Endothelial cell of umbilical vein (primary cell): ENCODE measurements around the gene GTF2IRD1. TPM values are rescaled to one million over a fixed set of nuclear protein-coding genes. Genes with fewer than 3 reads are reported as not detected.

ENCODE experiments used
- BruUV-seq: library from RNA; stranded (reverse); fragments of 400-500 nt; replicated peaks from 2 replicates; lab custom pipeline; 2021; lab: Mats Ljungman, UMichigan
- CTCF ChIA-PET: fragments of 300-600, 350-600 bp; sonication (Branson Sonifier 250); formaldehyde crosslinking; loops from one replicate; lab custom pipeline; 2021; ENCODE audit warnings: antibody characterized with exemption, inconsistent platforms; lab: Charles Lee
- POLR2A ChIA-PET: fragments of 300-600, 350-600 bp; sonication (Branson Sonifier 250); formaldehyde crosslinking; loops from one replicate; lab custom pipeline; 2021; ENCODE audit warnings: antibody characterized with exemption, inconsistent platforms; lab: Charles Lee
- DNase-seq: peaks from one replicate; pipeline ENCODE4 v3.0.0-alpha.2; 2011; ENCODE audit warnings: low read depth, low spot score
- FAIRE-seq: peaks from 2 replicates; lab custom pipeline; 2011; peaks lifted over from hg19 to GRCh38; lab: Jason Lieb, UNC
- H2AFZ ChIP-seq: 2 replicates; pipeline ENCODE4 v1.6.0; 2012; ENCODE audit warnings: low read depth, low read length, control low read depth, inconsistent platforms
- H3K27ac ChIP-seq: 2 replicates; pipeline ENCODE4 v1.5.1; 2011; ENCODE audit warnings: low read depth, mild to moderate bottlenecking, control low read depth, low read length, moderate library complexity; ENCODE audit not compliant: insufficient read depth
- H3K27me3 ChIP-seq, 2 experiments: 2 replicates each; pipeline versions ENCODE4 v1.6.0 to v1.6.1; 2011; ENCODE audit warnings: low read length in 2 of 2, mixed read lengths in 1 of 2; ENCODE audit not compliant: control insufficient read depth in 2 of 2, insufficient read depth in 2 of 2
- H3K36me3 ChIP-seq, 2 experiments: 2 replicates in 1 of 2; 3 replicates in 1 of 2; pipeline ENCODE4 v1.5.1; 2011; ENCODE audit warnings: low read length in 2 of 2, mild to moderate bottlenecking in 1 of 2, moderate library complexity in 1 of 2; ENCODE audit not compliant: control insufficient read depth in 2 of 2, insufficient read depth in 2 of 2; ENCODE audit errors: extremely low read depth in 1 of 2
- H3K4me1 ChIP-seq: 3 replicates; pipeline ENCODE4 v1.5.1; 2011; ENCODE audit warnings: mild to moderate bottlenecking, low read length; ENCODE audit not compliant: control insufficient read depth, insufficient read depth; ENCODE audit errors: extremely low read depth
- H3K4me2 ChIP-seq: 2 replicates; pipeline ENCODE4 v1.6.1; 2011; ENCODE audit warnings: low read length, control low read depth, mixed read lengths; ENCODE audit not compliant: insufficient read depth
- H3K4me3 ChIP-seq, 3 experiments: fragments of 200-600 bp in 1 of 3; sonication (generic), shearing (Covaris generic) in 1 of 3; replicated peaks in 1 of 3; 2 replicates each; pipeline ENCODE4 v1.5.1; 2011 to 2016; ENCODE audit warnings: control low read depth in 3 of 3, low read length in 3 of 3, mild to moderate bottlenecking in 2 of 3, inconsistent platforms in 1 of 3, low read depth in 1 of 3, moderate library complexity in 1 of 3; ENCODE audit not compliant: insufficient read depth in 1 of 3
- H3K79me2 ChIP-seq: 2 replicates; pipeline ENCODE4 v1.6.0; 2012; ENCODE audit warnings: low read length, inconsistent platforms; ENCODE audit not compliant: control insufficient read depth, insufficient read depth
- H3K9ac ChIP-seq: replicated peaks from 2 replicates; pipeline ENCODE3; 2011; ENCODE audit warnings: low read length, control low read depth; ENCODE audit not compliant: insufficient read depth; ENCODE audit errors: extremely low read depth
- H3K9me1 ChIP-seq: replicated peaks from 3 replicates; pipeline ENCODE4 v1.6.0; 2011; ENCODE audit warnings: mild to moderate bottlenecking, low read length; ENCODE audit not compliant: control insufficient read depth, insufficient read depth; ENCODE audit errors: extremely low read depth
- H3K9me3 ChIP-seq: replicated peaks from 2 replicates; pipeline ENCODE4 v1.5.1; 2012; ENCODE audit warnings: low read length, inconsistent platforms; ENCODE audit not compliant: control insufficient read depth, insufficient read depth
- H4K20me1 ChIP-seq: replicated peaks from 2 replicates; pipeline ENCODE3; 2011; ENCODE audit warnings: mild to moderate bottlenecking, low read length; ENCODE audit not compliant: control insufficient read depth, insufficient read depth; ENCODE audit errors: extremely low read depth
- EZH2 ChIP-seq: IDR thresholded peaks from 2 replicates; pipeline ENCODE4 v1.6.1; 2012; ENCODE audit warnings: borderline replicate concordance, low read depth, mild to moderate bottlenecking, moderate library complexity, low read length, inconsistent platforms; ENCODE audit not compliant: severe bottlenecking
- FOS ChIP-seq: IDR thresholded peaks from 2 replicates; pipeline ENCODE4 v1.6.1; 2011; ENCODE audit warnings: mild to moderate bottlenecking, low read length, moderate library complexity, borderline replicate concordance; ENCODE audit not compliant: insufficient read depth
- GATA2 ChIP-seq: IDR thresholded peaks from 2 replicates; pipeline ENCODE4 v1.7.0; 2011; ENCODE audit warnings: low read depth, mild to moderate bottlenecking, moderate library complexity, mixed read lengths, low read length; ENCODE audit not compliant: insufficient read length, insufficient read depth
- JUN ChIP-seq: IDR thresholded peaks from 2 replicates; pipeline ENCODE4 v1.6.1; 2011; ENCODE audit warnings: borderline replicate concordance, low read depth; ENCODE audit not compliant: insufficient read length, insufficient read depth
- MYC ChIP-seq: IDR thresholded peaks from one replicate; pipeline ENCODE4 v1.6.1; 2011; ENCODE audit warnings: mild to moderate bottlenecking, low read depth, low read length
- POLR2A ChIP-seq: IDR thresholded peaks from 2 replicates; pipeline ENCODE4 v1.6.1; 2012; ENCODE audit warnings: low read depth, mild to moderate bottlenecking, control low read depth, low read length
- POLR2AphosphoS5 ChIP-seq: IDR thresholded peaks from 2 replicates; pipeline ENCODE4 v1.6.1; 2012; ENCODE audit warnings: low read depth, mild to moderate bottlenecking, control low read depth, low read length, moderate library complexity; ENCODE audit not compliant: insufficient read depth
- dilution Hi-C: fragments of 300-500 bp; cut with MboI; formaldehyde crosslinking; loops from one replicate; pipeline ENCODE4 v1.15.0; 2019; ENCODE audit warnings: low sequenced_read_pairs; ENCODE audit not compliant: extremely low pct_ligation_motif_present
- intact Hi-C: fragments of 100-400 bp; cut with micrococcal nuclease; formaldehyde crosslinking; loops from one replicate; pipeline ENCODE4 v1.10.0; 2022
- polyA plus RNA-seq, 4 experiments: library from polyadenylated mRNA; depleted of rRNA in 3 of 4; stranded (reverse) in 3 of 4; unstranded in 1 of 4; fragments of >200 nt; gene quantifications; 2 replicates each; pipeline versions ENCODE4 v1.2.1 to v1.2.3, GENCODE V29; 2011 to 2012; ENCODE audit warnings: missing spikeins in 1 of 4
- total RNA-seq: library from RNA; stranded (reverse); gene quantifications from 2 replicates; pipeline ENCODE4 v1.2.3, GENCODE V29; 2021
- TF ChIP-seq, protein P1 (sequence below): IDR thresholded peaks from 2 replicates; pipeline ENCODE4 v1.6.1; 2011; ENCODE audit not compliant: insufficient read depth, insufficient read length
- TF ChIP-seq, protein P2 (sequence below), 2 donors: IDR thresholded peaks; 1 replicate in 1 of 2; 2 replicates in 1 of 2; pipeline ENCODE4 v1.5.1; 2011; ENCODE audit warnings: low read length in 2 of 2, mild to moderate bottlenecking in 2 of 2, moderate library complexity in 2 of 2, control low read depth in 1 of 2, inconsistent platforms in 1 of 2, low read depth in 1 of 2; ENCODE audit not compliant: insufficient read depth in 1 of 2; ENCODE audit errors: extremely low read depth in 1 of 2

GTF2IRD1 gene
- total and polyA plus RNA-seq, 2 donors (not counting 3 experiments of a cell fraction or from before 2014, with no cell fraction given), result 14.2 to 24.2 TPM

- no peaks in the 10 kb centered on the region for H3K79me2 ChIP-seq
- no peaks in the 10 kb centered on the region for H3K9me1 ChIP-seq
- intact Hi-C loops, result loop anchor here (2.0 kb wide), 1 partner anchor 19 kb away; no protein-coding TSS in a partner anchor
- no peaks in the 10 kb centered on the region for H4K20me1 ChIP-seq
- H3K27me3 ChIP-seq, result no peaks in the 10 kb centered on the region
- BruUV-seq, result no TSS peak
- peak overlapping the region; percentile 58 for H3K27ac ChIP-seq
- DNase-seq, result peak; percentile 88
- ChIA-PET CTCF (interaction anchor here (0.8 to 1.4 kb wide), 6 partner anchors 16 to 69 kb away, joined by 3 to 7 read pairs (median 4); no protein-coding TSS in a partner anchor), POLR2A (no interaction called here)
- peak; percentile 93 for FAIRE-seq
- dilution Hi-C loops, result no loop called here
- H3K9ac ChIP-seq, result peak overlapping the region; percentile 24
- TF ChIP-seq POLR2AphosphoS5 (peak; percentile 60), EZH2 (no peak)
- no peak overlapping the region for H3K4me3 ChIP-seq
- H3K36me3 ChIP-seq, result peaks cover 0 to 4% of the 10 kb centered on the region in 2 experiments
- H2AFZ ChIP-seq, result peak overlapping the region; percentile 87
- peaks cover 7% of the 10 kb centered on the region for H3K4me1 ChIP-seq
- peak overlapping the region; percentile 43 for H3K4me2 ChIP-seq
- H3K9me3 ChIP-seq, result no peaks in the 10 kb centered on the region
Measured at GRCh38 chr7:74587435-74588126, 133.9 kb downstream of the GTF2IRD1 start.

DNA sequence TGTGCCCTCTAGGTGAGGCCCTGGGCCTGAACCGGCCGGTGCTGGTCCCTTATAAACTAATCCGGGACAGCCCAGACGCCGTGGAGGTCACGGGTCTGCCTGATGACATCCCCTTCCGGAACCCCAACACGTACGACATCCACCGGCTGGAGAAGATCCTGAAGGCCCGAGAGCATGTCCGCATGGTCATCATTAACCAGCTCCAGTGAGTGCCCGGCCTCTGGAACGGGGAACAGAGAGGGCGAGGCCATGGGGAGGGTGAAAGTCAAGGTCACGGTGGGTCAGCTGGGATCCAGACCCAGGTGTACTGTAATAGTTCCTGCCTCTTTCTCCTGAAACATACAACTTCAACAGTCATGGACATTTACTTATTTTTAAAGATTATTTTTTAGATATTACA, 137.1 kb downstream of the GTF2IRD1 start:
- H3K4me1 ChIP-seq, result peaks cover 7% of the 10 kb centered on the region
- H3K9me3 ChIP-seq, result no peaks in the 10 kb centered on the region
- ChIA-PET POLR2A (no interaction called here), CTCF (no interaction called here)
- FAIRE-seq, result no peak
- DNase-seq, result no peak
- H3K36me3 ChIP-seq, result peaks cover 0 to 9% of the 10 kb centered on the region in 2 experiments
- H3K4me2 ChIP-seq, result no peak overlapping the region
- TF ChIP-seq GATA2 (no peak), MYC (no peak), JUN (no peak), EZH2 (no peak), POLR2A (no peak), POLR2AphosphoS5 (no peak), FOS (no peak)
- TF ChIP-seq, protein P1, sequence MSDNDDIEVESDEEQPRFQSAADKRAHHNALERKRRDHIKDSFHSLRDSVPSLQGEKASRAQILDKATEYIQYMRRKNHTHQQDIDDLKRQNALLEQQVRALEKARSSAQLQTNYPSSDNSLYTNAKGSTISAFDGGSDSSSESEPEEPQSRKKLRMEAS, result no peak
- TF ChIP-seq, protein P2, sequence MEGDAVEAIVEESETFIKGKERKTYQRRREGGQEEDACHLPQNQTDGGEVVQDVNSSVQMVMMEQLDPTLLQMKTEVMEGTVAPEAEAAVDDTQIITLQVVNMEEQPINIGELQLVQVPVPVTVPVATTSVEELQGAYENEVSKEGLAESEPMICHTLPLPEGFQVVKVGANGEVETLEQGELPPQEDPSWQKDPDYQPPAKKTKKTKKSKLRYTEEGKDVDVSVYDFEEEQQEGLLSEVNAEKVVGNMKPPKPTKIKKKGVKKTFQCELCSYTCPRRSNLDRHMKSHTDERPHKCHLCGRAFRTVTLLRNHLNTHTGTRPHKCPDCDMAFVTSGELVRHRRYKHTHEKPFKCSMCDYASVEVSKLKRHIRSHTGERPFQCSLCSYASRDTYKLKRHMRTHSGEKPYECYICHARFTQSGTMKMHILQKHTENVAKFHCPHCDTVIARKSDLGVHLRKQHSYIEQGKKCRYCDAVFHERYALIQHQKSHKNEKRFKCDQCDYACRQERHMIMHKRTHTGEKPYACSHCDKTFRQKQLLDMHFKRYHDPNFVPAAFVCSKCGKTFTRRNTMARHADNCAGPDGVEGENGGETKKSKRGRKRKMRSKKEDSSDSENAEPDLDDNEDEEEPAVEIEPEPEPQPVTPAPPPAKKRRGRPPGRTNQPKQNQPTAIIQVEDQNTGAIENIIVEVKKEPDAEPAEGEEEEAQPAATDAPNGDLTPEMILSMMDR (IDR thresholded peaks at IDR 0.05; ENCODE audit: extremely low read depth in 1 of 2, insufficient read depth in 1 of 2, low read depth in 1 of 2, low read length in 2 of 2), result no peak
- no peaks in the 10 kb centered on the region for H3K27me3 ChIP-seq
- intact Hi-C loops, result no loop called here
- no peaks in the 10 kb centered on the region for H4K20me1 ChIP-seq
- H3K4me3 ChIP-seq, result no peak overlapping the region
- no peak overlapping the region for H3K9ac ChIP-seq
- H2AFZ ChIP-seq, result no peak overlapping the region
- H3K79me2 ChIP-seq, result no peaks in the 10 kb centered on the region
- no TSS peak for BruUV-seq
- dilution Hi-C loops, result no loop called here
- H3K27ac ChIP-seq, result no peak overlapping the region
- H3K9me1 ChIP-seq, result no peaks in the 10 kb centered on the region
